GM13976 (cell line): Measurements from ENCODE around the gene CDK12.
"Not testable (repeated sequence)": the region's sequence is repeated elsewhere in the genome, so short reads cannot be mapped to it uniquely, and the experiment has no call there.

ENCODE experiments used
- DNase-seq: peaks from one replicate; pipeline ENCODE4 v3.0.0; 2012; ENCODE audit warnings: low spot score
- in situ Hi-C: fragments of 300-500 bp; cut with MboI; formaldehyde crosslinking; loops from one replicate; pipeline ENCODE4 v1.12.0; 2022; ENCODE audit warnings: low sequenced_read_pairs, mixed read lengths, inconsistent platforms; ENCODE audit not compliant: unreplicated experiment
- TF ChIP-seq, protein P1 (sequence below): IDR thresholded peaks from 2 replicates; pipeline ENCODE4 v1.5.1; 2012; ENCODE audit warnings: borderline replicate concordance, mild to moderate bottlenecking; ENCODE audit not compliant: insufficient read depth; ENCODE audit errors: extremely low read depth, missing control alignments, control extremely low read depth

Gene CDK12

DNA sequence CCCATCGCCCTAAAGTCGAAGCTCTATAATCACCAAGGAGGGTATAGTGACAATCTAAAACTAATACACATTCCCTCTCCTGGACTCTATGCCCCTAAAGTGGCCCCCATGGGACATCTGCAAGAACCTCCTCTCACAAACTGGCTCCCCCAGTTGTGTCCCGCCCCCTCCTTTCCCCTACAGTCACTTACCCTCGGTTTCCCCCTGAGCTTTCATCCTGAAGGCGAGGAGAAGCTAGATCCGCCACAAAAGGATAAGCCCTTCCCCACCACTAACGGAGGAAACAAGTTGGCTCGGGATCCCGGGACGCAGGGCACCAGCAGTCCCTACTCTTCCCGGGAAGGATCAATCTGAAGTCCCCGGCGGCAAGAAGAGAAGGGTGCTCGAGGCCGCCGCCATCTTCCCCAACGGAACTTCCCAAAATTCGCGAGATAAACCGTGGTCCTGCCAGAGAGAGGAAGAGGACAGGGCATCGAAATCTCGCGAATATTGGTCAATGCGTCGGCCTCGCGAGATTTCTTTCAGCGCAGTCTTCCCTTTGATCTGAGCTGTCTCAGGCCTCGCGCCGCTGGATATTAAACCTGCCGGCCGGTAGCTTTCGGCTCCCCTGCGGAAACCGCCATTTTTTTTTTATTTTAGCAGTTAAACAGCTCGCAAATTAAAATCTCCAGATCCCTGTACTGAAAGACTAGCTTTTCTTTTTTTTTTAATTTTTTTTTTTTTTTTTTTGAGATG is 10.3 kb upstream of the CDK12 start, which contains the start of gene MED1:
TSS of gene MED1 (minus strand) at position 417 of the 735 bp plus-strand sequence. CDS start at position 216, 201 bp downstream.
- TF ChIP-seq, protein P1, sequence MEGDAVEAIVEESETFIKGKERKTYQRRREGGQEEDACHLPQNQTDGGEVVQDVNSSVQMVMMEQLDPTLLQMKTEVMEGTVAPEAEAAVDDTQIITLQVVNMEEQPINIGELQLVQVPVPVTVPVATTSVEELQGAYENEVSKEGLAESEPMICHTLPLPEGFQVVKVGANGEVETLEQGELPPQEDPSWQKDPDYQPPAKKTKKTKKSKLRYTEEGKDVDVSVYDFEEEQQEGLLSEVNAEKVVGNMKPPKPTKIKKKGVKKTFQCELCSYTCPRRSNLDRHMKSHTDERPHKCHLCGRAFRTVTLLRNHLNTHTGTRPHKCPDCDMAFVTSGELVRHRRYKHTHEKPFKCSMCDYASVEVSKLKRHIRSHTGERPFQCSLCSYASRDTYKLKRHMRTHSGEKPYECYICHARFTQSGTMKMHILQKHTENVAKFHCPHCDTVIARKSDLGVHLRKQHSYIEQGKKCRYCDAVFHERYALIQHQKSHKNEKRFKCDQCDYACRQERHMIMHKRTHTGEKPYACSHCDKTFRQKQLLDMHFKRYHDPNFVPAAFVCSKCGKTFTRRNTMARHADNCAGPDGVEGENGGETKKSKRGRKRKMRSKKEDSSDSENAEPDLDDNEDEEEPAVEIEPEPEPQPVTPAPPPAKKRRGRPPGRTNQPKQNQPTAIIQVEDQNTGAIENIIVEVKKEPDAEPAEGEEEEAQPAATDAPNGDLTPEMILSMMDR = no peak
- DNase-seq = peak; percentile 97
- in situ Hi-C loops = no loop called here

DNA sequence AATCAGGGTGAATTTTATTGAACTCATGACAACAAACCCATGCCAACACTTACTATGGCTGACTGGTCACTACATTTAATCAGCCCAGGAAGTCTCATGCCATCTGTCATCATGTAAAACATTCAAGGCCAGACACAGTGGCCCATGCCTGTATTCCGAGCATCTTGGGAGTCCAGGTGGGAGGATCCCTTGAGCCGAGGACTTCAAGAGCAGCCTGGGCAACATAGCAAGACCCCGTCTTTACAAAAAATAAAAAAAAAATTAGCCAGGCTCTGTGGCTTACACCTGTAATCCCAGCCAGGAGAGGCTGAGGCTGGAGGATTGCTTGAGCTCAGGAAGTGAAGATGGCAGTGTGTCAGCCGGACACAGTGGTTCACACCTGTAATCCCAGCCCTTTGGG is 5.4 kb upstream of the CDK12 start:
- DNase-seq = no peak
- in situ Hi-C loops = no loop called here
- TF ChIP-seq, protein P1 = no peak

DNA sequence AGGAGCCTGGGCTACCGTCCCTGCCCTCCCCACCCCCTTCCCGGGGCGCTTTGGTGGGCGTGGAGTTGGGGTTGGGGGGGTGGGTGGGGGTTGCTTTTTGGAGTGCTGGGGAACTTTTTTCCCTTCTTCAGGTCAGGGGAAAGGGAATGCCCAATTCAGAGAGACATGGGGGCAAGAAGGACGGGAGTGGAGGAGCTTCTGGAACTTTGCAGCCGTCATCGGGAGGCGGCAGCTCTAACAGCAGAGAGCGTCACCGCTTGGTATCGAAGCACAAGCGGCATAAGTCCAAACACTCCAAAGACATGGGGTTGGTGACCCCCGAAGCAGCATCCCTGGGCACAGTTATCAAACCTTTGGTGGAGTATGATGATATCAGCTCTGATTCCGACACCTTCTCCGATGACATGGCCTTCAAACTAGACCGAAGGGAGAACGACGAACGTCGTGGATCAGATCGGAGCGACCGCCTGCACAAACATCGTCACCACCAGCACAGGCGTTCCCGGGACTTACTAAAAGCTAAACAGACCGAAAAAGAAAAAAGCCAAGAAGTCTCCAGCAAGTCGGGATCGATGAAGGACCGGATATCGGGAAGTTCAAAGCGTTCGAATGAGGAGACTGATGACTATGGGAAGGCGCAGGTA is 762 bp downstream of the CDK12 start:
- TF ChIP-seq, protein P1 = no peak
- in situ Hi-C loops = no loop called here
- DNase-seq = no peak

DNA sequence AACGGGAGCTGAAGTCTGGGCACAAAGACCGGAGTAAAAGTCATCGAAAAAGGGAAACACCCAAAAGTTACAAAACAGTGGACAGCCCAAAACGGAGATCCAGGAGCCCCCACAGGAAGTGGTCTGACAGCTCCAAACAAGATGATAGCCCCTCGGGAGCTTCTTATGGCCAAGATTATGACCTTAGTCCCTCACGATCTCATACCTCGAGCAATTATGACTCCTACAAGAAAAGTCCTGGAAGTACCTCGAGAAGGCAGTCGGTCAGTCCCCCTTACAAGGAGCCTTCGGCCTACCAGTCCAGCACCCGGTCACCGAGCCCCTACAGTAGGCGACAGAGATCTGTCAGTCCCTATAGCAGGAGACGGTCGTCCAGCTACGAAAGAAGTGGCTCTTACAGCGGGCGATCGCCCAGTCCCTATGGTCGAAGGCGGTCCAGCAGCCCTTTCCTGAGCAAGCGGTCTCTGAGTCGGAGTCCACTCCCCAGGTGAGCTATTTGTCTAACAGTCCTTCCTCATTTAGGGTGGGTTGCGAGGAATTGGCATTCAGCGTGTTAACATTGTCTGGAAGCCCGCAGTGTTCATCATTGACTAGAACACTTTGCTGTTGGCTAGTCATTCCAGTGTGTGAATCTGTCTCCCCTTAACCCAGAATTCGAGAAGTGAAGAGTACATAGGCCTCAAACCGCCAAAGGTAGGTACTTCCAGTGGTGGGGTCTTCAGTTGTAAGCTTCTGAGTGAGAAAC is 1.5 kb downstream of the CDK12 start:
- no peak for DNase-seq
- TF ChIP-seq, protein P1 = no peak
- in situ Hi-C loops = no loop called here

DNA sequence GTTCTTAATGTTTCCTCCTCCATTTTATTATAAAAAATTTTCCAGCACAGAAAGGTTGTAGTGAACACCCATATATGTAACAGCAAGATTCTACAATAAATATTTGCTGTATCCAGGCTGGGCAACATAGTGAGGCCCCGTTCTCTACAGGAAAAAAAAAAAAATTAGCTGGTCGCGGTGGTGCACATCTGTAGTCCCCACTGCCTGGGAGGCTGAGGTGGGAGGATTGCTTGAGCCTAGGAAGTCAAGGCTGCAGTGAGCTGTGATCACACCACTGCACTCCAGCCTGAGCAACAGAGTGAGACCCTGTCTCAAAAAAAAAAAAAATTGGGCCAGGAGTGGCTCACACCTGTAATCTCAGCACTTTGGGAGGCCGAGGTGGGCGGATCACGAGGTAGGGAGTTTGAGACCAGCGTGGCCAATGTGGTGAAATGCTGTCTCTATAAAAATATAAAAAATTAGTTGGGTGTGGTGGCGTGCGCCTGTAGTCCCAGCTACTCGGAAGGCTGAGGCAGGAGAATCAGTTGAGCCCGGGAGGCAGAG is 3.4 kb downstream of the CDK12 start:
- in situ Hi-C loops, DNase-seq: not testable (repeated sequence)

DNA sequence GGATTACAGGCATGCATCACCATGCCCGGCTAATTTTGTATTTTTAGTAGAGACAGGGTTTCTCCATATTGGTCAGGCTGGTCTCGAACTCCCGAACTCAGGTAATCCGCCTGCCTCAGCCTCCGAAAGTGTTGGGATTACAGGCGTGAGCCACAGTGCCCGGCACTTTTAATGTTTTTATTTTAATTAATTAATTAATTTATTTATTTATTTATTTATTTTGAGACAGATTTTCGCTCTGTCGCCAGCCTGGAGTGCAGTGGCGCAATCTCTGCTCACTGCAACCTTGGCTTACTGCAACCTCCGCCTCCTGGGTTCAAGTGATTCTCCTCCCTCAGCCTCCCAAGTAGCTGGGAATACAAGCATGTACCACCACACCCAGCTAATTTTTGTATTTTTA is 7.3 kb downstream of the CDK12 start:
- in situ Hi-C loops, DNase-seq: not testable (repeated sequence)

DNA sequence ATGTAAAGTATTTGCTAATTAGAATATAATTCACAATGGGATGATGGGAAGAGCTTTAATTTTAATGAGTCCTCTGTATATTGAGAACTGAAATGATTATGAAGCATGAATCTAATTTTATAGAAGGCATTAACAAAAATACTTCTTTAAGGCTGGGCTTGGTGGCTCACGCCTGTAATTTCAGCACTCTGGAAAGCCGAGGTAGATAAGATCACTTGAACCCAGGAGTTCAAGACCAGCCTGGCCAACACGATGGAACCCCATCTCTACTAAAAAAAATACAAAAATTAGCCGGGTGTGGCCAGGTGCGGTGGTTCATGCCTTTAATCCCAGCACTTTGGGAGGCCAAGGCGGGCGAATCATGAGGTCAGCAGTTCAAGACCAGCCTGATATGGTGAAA is 12.0 kb downstream of the CDK12 start:
- in situ Hi-C loops = no loop called here
- DNase-seq = no peak
- TF ChIP-seq, protein P1 = no peak

DNA sequence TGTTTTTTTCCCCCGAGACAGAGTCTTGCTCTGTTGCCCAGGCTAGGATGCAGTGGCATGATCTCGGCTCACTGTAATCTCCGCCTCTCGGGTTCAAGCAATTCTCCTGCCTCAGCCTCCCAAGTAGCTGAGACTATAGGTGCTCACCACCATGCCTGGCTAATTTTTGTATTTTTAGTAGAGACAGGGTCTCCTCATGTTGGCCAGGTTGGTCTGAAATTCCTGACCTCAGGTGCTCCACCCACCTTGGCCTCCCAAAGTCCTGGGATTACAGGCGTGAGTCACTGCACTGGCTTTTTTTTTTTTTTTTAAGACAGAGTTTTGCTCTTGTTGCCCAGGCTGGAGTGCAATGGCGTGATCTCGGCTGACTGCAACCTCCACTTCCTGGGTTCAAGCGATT is 18.3 kb downstream of the CDK12 start:
- in situ Hi-C loops = not testable (repeated sequence)

More for the DNA sequence above, 18.3 kb downstream of the CDK12 start:
- not testable (repeated sequence) for DNase-seq
